ENCODE measurements around the gene USP6NL. TPM values are rescaled to one million over a fixed set of nuclear protein-coding genes. Genes with fewer than 3 reads are reported as not detected.

Gene USP6NL
- total RNA-seq, 1 donor from 2014 or later, result 13.3 TPM

DNA sequence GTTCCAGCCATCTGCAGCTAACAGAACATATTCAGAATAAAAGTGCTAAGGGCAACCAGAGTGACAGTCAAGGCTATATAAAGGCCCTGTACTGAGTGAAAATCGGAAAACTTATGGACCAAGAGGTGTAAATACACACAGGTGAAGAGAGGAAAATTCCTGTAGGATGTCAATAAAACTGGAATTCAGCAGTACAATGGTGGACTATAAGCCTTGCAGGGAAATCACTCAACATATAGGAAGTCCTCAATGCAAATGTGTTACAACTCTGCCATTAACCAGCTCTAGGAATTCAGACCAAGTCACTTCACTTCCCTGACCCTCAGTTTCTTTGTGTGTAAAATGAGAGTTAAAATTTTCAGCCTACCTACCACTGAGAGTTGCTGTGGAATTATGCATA lies 7.7 kb downstream of the USP6NL start:
- Mint-ChIP-seq H3K4me1 (ENCODE audit: low read depth, unreplicated experiment) (peaks cover 5% of the 10 kb centered on the region), H3K4me3 (ENCODE audit: unreplicated experiment) (no peak overlapping the region), H3K36me3 (ENCODE audit: unreplicated experiment) (no peaks in the 10 kb centered on the region), H3K9me3 (ENCODE audit: unreplicated experiment) (no peaks in the 10 kb centered on the region), H3K27ac (ENCODE audit: unreplicated experiment) (no peak overlapping the region), H3K27me3 (ENCODE audit: unreplicated experiment) (no peaks in the 10 kb centered on the region)
- DNase-seq, result no peak
- no peak for TF ChIP-seq CTCF (IDR thresholded peaks at IDR 0.05; ENCODE audit: partially characterized antibody, unreplicated experiment)

- no peak overlapping the region for H3K27ac Mint-ChIP-seq (ENCODE audit: unreplicated experiment)
- H3K4me1 Mint-ChIP-seq (ENCODE audit: low read depth, unreplicated experiment), result peaks cover 7% of the 10 kb centered on the region
- H3K36me3 Mint-ChIP-seq (ENCODE audit: unreplicated experiment), result no peaks in the 10 kb centered on the region
These were observed 8.4 kb downstream of the USP6NL start for GRCh38 chr10:11602919-11603523.

GRCh38 chr10:11602358-11602757 lies 9.1 kb downstream of the USP6NL start:
- Mint-ChIP-seq H3K4me1 (ENCODE audit: low read depth, unreplicated experiment) (peaks cover 7% of the 10 kb centered on the region), H3K27ac (ENCODE audit: unreplicated experiment) (no peak overlapping the region), H3K27me3 (ENCODE audit: unreplicated experiment) (no peaks in the 10 kb centered on the region), H3K36me3 (ENCODE audit: unreplicated experiment) (no peaks in the 10 kb centered on the region), H3K9me3 (ENCODE audit: unreplicated experiment) (no peaks in the 10 kb centered on the region), H3K4me3 (ENCODE audit: unreplicated experiment) (no peak overlapping the region)
- TF ChIP-seq CTCF (IDR thresholded peaks at IDR 0.05; ENCODE audit: partially characterized antibody, unreplicated experiment), result no peak
- DNase-seq, result no peak

More at GRCh38 chr10:11602919-11603523, 8.4 kb downstream of the USP6NL start:
- Mint-ChIP-seq H3K9me3 (ENCODE audit: unreplicated experiment) (no peaks in the 10 kb centered on the region), H3K27me3 (ENCODE audit: unreplicated experiment) (no peaks in the 10 kb centered on the region), H3K4me3 (ENCODE audit: unreplicated experiment) (no peak overlapping the region)
- no peak for TF ChIP-seq CTCF (IDR thresholded peaks at IDR 0.05; ENCODE audit: partially characterized antibody, unreplicated experiment)
- DNase-seq, result no peak

DNA sequence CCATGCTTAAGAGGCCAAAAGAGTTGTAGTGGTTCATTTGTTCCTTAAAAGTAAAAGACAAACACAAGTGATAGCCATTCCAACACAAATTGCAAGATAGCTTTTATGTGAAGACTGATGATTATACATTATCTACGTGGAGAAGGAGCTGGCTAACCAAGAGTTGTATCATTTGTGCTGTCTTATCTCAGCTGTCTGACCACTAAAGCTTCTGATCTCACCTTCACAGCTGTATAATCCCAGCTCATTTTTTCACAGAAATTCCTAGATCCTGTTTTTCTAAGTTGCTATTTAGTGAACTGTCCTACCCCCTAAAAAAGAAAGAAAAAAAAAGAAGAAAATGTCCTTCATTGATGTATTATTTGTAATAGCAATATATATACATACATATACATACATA lies 9.8 kb downstream of the USP6NL start:
- Mint-ChIP-seq H3K36me3 (ENCODE audit: unreplicated experiment) (no peaks in the 10 kb centered on the region), H3K27me3 (ENCODE audit: unreplicated experiment) (no peaks in the 10 kb centered on the region), H3K4me1 (ENCODE audit: low read depth, unreplicated experiment) (peaks cover 7% of the 10 kb centered on the region), H3K4me3 (ENCODE audit: unreplicated experiment) (no peak overlapping the region), H3K27ac (ENCODE audit: unreplicated experiment) (no peak overlapping the region), H3K9me3 (ENCODE audit: unreplicated experiment) (no peaks in the 10 kb centered on the region)
- no peak for DNase-seq
- TF ChIP-seq CTCF (IDR thresholded peaks at IDR 0.05; ENCODE audit: partially characterized antibody, unreplicated experiment), result no peak

- H3K4me3 Mint-ChIP-seq (ENCODE audit: unreplicated experiment), result no peak overlapping the region
- no peaks in the 10 kb centered on the region for H3K9me3 Mint-ChIP-seq (ENCODE audit: unreplicated experiment)
- peaks cover 7% of the 10 kb centered on the region for H3K4me1 Mint-ChIP-seq (ENCODE audit: low read depth, unreplicated experiment)
- H3K27ac Mint-ChIP-seq (ENCODE audit: unreplicated experiment), result no peak overlapping the region
- H3K27me3 Mint-ChIP-seq (ENCODE audit: unreplicated experiment), result no peaks in the 10 kb centered on the region
- no peak for TF ChIP-seq CTCF (IDR thresholded peaks at IDR 0.05; ENCODE audit: partially characterized antibody, unreplicated experiment)
- H3K36me3 Mint-ChIP-seq (ENCODE audit: unreplicated experiment), result no peaks in the 10 kb centered on the region
- DNase-seq, result no peak
These were observed 11.2 kb downstream of the USP6NL start for GRCh38 chr10:11600280-11600679.

All from glutamatergic neuron (in vitro differentiated cells).